HCT116 (cell line): ENCODE results near the gene MLPH. TPM values are rescaled to one million over a fixed set of nuclear protein-coding genes. Genes with fewer than 3 reads are reported as not detected.

Experiments used
- ATAC-seq: fragments of 200-7000 bp; cut with Tn5 transposase; 2 replicates; pipeline ENCODE4 v1.9.1; 2020; ENCODE audit warnings: mild to moderate bottlenecking, moderate library complexity
- BruUV-seq: library from RNA; stranded (reverse); fragments of 400-500 nt; replicated peaks from 2 replicates; lab custom pipeline; 2021; lab: Mats Ljungman, UMichigan
- CTCF ChIA-PET: fragments of 300-600 bp; sonication (Branson Sonifier 250); formaldehyde crosslinking; loops from one replicate; lab custom pipeline; 2021; ENCODE audit warnings: antibody characterized with exemption; lab: Charles Lee
- POLR2A ChIA-PET: fragments of 300-600, 350-600 bp; sonication (Branson Sonifier 250); formaldehyde crosslinking; loops from one replicate; lab custom pipeline; 2021; ENCODE audit warnings: antibody characterized with exemption; lab: Charles Lee
- RAD21 ChIA-PET, 2 experiments: fragments of 300-600 bp; sonication (Branson Sonifier 250); formaldehyde crosslinking; loops; one replicate each; lab custom pipeline; 2023; ENCODE audit warnings: low total read pairs in 2 of 2; ENCODE audit not compliant: uncharacterized antibody in 2 of 2, unreplicated experiment in 2 of 2, low non-redundant PET in 1 of 2; lab: Charles Lee
- DNase-seq: peaks from one replicate; pipeline ENCODE4 v3.0.0-alpha.2; 2010; ENCODE audit warnings: low read depth, low spot score
- H2AFZ ChIP-seq: fragments of 200-600 bp; shearing (Covaris generic), sonication (generic); 2 replicates; pipeline ENCODE4 v1.6.1; 2017; ENCODE audit warnings: low read depth, mixed run types, mixed read lengths, antibody characterized with exemption, low read length; ENCODE audit not compliant: poor library complexity, severe bottlenecking
- H3K27ac ChIP-seq: 2 replicates; pipeline ENCODE4 v1.5.1; 2012; ENCODE audit warnings: low read depth, low read length
- H3K27me3 ChIP-seq: fragments of 200-600 bp; sonication (generic); 2 replicates; pipeline ENCODE4 v1.6.1; 2016; ENCODE audit warnings: mixed run types, low read length, mixed read lengths; ENCODE audit not compliant: insufficient read depth
- H3K36me3 ChIP-seq, 2 experiments: fragments of 200-500 bp in 1 of 2; fragments of 200-600 bp in 1 of 2; sonication (Bioruptor generic) in 1 of 2; sonication (generic) in 1 of 2; 2 replicates each; pipeline versions ENCODE4 v1.5.1 to v1.6.1; 2014 to 2016; ENCODE audit warnings: low read length in 2 of 2, inconsistent platforms in 1 of 2, mixed read lengths in 1 of 2, mixed run types in 1 of 2; ENCODE audit not compliant: insufficient read depth in 2 of 2, control insufficient read depth in 1 of 2
- H3K4me1 ChIP-seq, 2 experiments: fragments of 200-600 bp in 1 of 2; sonication (generic) in 1 of 2; 2 replicates each; pipeline versions ENCODE4 v1.5.1 to v1.6.1; 2012 to 2017; ENCODE audit warnings: low read length in 2 of 2, inconsistent platforms in 1 of 2, mild to moderate bottlenecking in 1 of 2, mixed read lengths in 1 of 2, mixed run types in 1 of 2, moderate library complexity in 1 of 2; ENCODE audit not compliant: insufficient read depth in 2 of 2, control insufficient read depth in 1 of 2
- H3K4me2 ChIP-seq: fragments of 200-600 bp; sonication (generic); 2 replicates; pipeline ENCODE4 v1.6.1; 2017; ENCODE audit warnings: mixed run types, low read length, mixed read lengths
- H3K4me3 ChIP-seq, 2 experiments: fragments of 200-600 bp in 1 of 2; sonication (generic) in 1 of 2; replicated peaks in 1 of 2; 2 replicates each; pipeline ENCODE4 v1.5.1; 2011 to 2016; ENCODE audit warnings: low read length in 2 of 2, control low read depth in 1 of 2, low read depth in 1 of 2, mild to moderate bottlenecking in 1 of 2, mixed read lengths in 1 of 2, mixed run types in 1 of 2
- H3K79me2 ChIP-seq: fragments of 200-600 bp; sonication (generic); 2 replicates; pipeline ENCODE4 v1.6.1; 2017; ENCODE audit warnings: mild to moderate bottlenecking, mixed run types, low read length, moderate library complexity, mixed read lengths; ENCODE audit not compliant: insufficient read depth
- H3K9ac ChIP-seq: fragments of 200-600 bp; sonication (generic); 2 replicates; pipeline ENCODE4 v1.6.1; 2016; ENCODE audit warnings: low read length, mixed read lengths
- H3K9me2 ChIP-seq: fragments of 200-600 bp; sonication (generic), shearing (Covaris generic); 2 replicates; pipeline ENCODE4 v1.6.1; 2017; ENCODE audit warnings: mixed run types, mild to moderate bottlenecking, moderate library complexity; ENCODE audit not compliant: insufficient read depth
- H3K9me3 ChIP-seq, 2 experiments: fragments of 200-500 bp in 1 of 2; fragments of 200-600 bp in 1 of 2; sonication (Bioruptor generic) in 1 of 2; sonication (generic) in 1 of 2; 2 replicates each; pipeline ENCODE4 v1.6.1; 2014 to 2017; ENCODE audit warnings: low read length in 2 of 2, mixed read lengths in 2 of 2, inconsistent platforms in 1 of 2, low read depth in 1 of 2, mild to moderate bottlenecking in 1 of 2, mixed run types in 1 of 2, moderate library complexity in 1 of 2; ENCODE audit not compliant: control insufficient read depth in 1 of 2, insufficient read depth in 1 of 2
- H4K20me1 ChIP-seq: fragments of 200-600 bp; sonication (generic), shearing (Covaris generic); 2 replicates; pipeline ENCODE4 v1.6.1; 2017; ENCODE audit warnings: mixed run types, mild to moderate bottlenecking, moderate library complexity; ENCODE audit not compliant: insufficient read depth
- CEBPB ChIP-seq: IDR thresholded peaks from 2 replicates; pipeline ENCODE4 v1.6.1; 2012; ENCODE audit warnings: low read depth
- CTCF ChIP-seq, 3 experiments: fragments of 200-600 bp in 1 of 3; sonication (generic) in 1 of 3; IDR thresholded peaks in 2 of 3; conservative IDR thresholded peaks in 1 of 3; 2 replicates each; pipeline ENCODE4 v1.5.1; 2012 to 2017; ENCODE audit warnings: low read depth in 2 of 3, low read length in 2 of 3, antibody characterized with exemption in 1 of 3, borderline replicate concordance in 1 of 3, control low read depth in 1 of 3, mild to moderate bottlenecking in 1 of 3, mixed read lengths in 1 of 3, mixed run types in 1 of 3, moderate library complexity in 1 of 3; ENCODE audit not compliant: insufficient read depth in 1 of 3
- ELF1 ChIP-seq: IDR thresholded peaks from 2 replicates; pipeline ENCODE4 v1.6.1; 2012; ENCODE audit warnings: low read depth, borderline replicate concordance
- POLR2AphosphoS5 ChIP-seq: IDR thresholded peaks from 2 replicates; pipeline ENCODE4 v1.6.1; 2011; ENCODE audit warnings: mild to moderate bottlenecking, low read depth, low read length, moderate library complexity
- REST ChIP-seq: IDR thresholded peaks from 2 replicates; pipeline ENCODE4 v1.6.1; 2012; ENCODE audit warnings: low read depth
- SIN3A ChIP-seq: IDR thresholded peaks from 2 replicates; pipeline ENCODE4 v1.6.1; 2012; ENCODE audit warnings: low read depth
- ZNF274 ChIP-seq: fragments of 200-500 bp; sonication (Bioruptor generic); IDR thresholded peaks from 2 replicates; pipeline ENCODE4 v1.6.1; 2014; ENCODE audit warnings: mild to moderate bottlenecking, low read depth, low read length, inconsistent platforms
- intact Hi-C: fragments of 100-400 bp; cut with micrococcal nuclease; formaldehyde crosslinking; loops from 2 replicates; pipeline ENCODE4 v1.10.0; 2022
- total RNA-seq: library from RNA; stranded (reverse); gene quantifications from one replicate; pipeline ENCODE4 v1.2.1, GENCODE V29; 2021; ENCODE audit not compliant: unreplicated experiment

Gene MLPH
- total RNA-seq, 1 experiment from 2014 or later = 81.4 TPM

GRCh38 chr2:237441605-237442274 is 45.3 kb upstream of the MLPH start:
- Histone ChIP-seq H3K79me2 (no peaks in the 10 kb centered on the region), H3K9me3 (no peaks in the 10 kb centered on the region), H3K27me3 (0 out of 2 replicates have a peak, but pooled peaks cover 19% of the 10 kb centered on the region), H4K20me1 (no peaks in the 10 kb centered on the region), H2AFZ (no peak overlapping the region), H3K36me3 (no peaks in the 10 kb centered on the region), H3K4me2 (no peak overlapping the region), H3K4me3 (no peak overlapping the region), H3K27ac (no peak overlapping the region), H3K9ac (no peak overlapping the region), H3K4me1 (peaks cover 0 to 10% of the 10 kb centered on the region in 2 experiments; a peak in 3 of 4 replicates), H3K9me2 (no peaks in the 10 kb centered on the region)
- TF ChIP-seq CEBPB = no peak
- no peak for TF ChIP-seq REST
- TF ChIP-seq POLR2AphosphoS5 = no peak
- no peak for TF ChIP-seq ELF1
- TF ChIP-seq SIN3A = no peak
- no peak for TF ChIP-seq CTCF (IDR thresholded peaks at IDR 0.05 in 2 of 3, conservative IDR thresholded peaks at IDR 0.05 in 1 of 3; ENCODE audit: borderline replicate concordance in 1 of 3, insufficient read depth in 1 of 3, low read depth in 2 of 3, low read length in 2 of 3)
- no peak for TF ChIP-seq ZNF274
- intact Hi-C loops = no loop called here
- no TSS peak for BruUV-seq
- RAD21 ChIA-PET = no interaction called here
- POLR2A ChIA-PET = no interaction called here
- ATAC-seq (no peak), DNase-seq (no peak)
- CTCF ChIA-PET = interaction anchor here (0.9 to 1.3 kb wide), 2 partner anchors 20 to 71 kb away, joined by 3 to 4 read pairs; no protein-coding TSS in a partner anchor
